MCF 10A (cell line): Measurements from ENCODE around the gene UBAP2L. TPM values are rescaled to one million over a fixed set of nuclear protein-coding genes. Genes with fewer than 3 reads are reported as not detected.
A peak's percentile ranks its signal among the peaks of the same experiment; 100 is the strongest.
"Not testable (repeated sequence)": the region's sequence is repeated elsewhere in the genome, so short reads cannot be mapped to it uniquely, and the experiment has no call there.

Experiments used
- BruUV-seq: library from RNA; stranded (reverse); fragments of 400-500 nt; replicated peaks from 2 replicates; lab custom pipeline; 2021; lab: Mats Ljungman, UMichigan
- CTCF ChIA-PET: fragments of 300-600 bp; sonication (Branson Sonifier 250); formaldehyde crosslinking; extraction: SDS; loops from one replicate; lab custom pipeline; 2021; ENCODE audit warnings: antibody characterized with exemption, inconsistent platforms; lab: Yijun Ruan, JAX
- POLR2A ChIA-PET: fragments of 300-600, 350-650 bp; sonication (Branson Sonifier 250); formaldehyde crosslinking; extraction: SDS; loops from one replicate; lab custom pipeline; 2020; ENCODE audit warnings: antibody characterized with exemption, inconsistent platforms; lab: Yijun Ruan, JAX
- DNase-seq: peaks from one replicate; pipeline ENCODE4 v3.0.0-alpha.2; 2018; ENCODE audit not compliant: unreplicated experiment
- H3K27ac Mint-ChIP-seq: one replicate; pipeline ENCODE4 v1.8.0; 2022; ENCODE audit warnings: mild to moderate bottlenecking, low read depth, mixed read lengths; ENCODE audit not compliant: unreplicated experiment
- H3K27me3 Mint-ChIP-seq: one replicate; pipeline ENCODE4 v1.8.0; 2022; ENCODE audit warnings: mixed read lengths; ENCODE audit not compliant: insufficient read depth, unreplicated experiment
- H3K36me3 Mint-ChIP-seq: one replicate; pipeline ENCODE4 v1.8.0; 2022; ENCODE audit warnings: mild to moderate bottlenecking, moderate library complexity, mixed read lengths; ENCODE audit not compliant: insufficient read depth, unreplicated experiment
- H3K4me1 Mint-ChIP-seq: one replicate; pipeline ENCODE4 v1.8.0; 2022; ENCODE audit warnings: mixed read lengths; ENCODE audit not compliant: insufficient read depth, unreplicated experiment
- H3K4me3 Mint-ChIP-seq: one replicate; pipeline ENCODE4 v1.8.0; 2022; ENCODE audit warnings: mild to moderate bottlenecking, moderate library complexity, mixed read lengths; ENCODE audit not compliant: unreplicated experiment
- H3K9me3 Mint-ChIP-seq: one replicate; pipeline ENCODE4 v1.8.0; 2022; ENCODE audit warnings: mixed read lengths; ENCODE audit not compliant: unreplicated experiment
- CTCF ChIP-seq: fragments of 200-600 bp; IDR thresholded peaks from one replicate; pipeline ENCODE4 v1.8.0; 2022; ENCODE audit warnings: antibody characterized with exemption, mild to moderate bottlenecking; ENCODE audit not compliant: unreplicated experiment
- intact Hi-C: fragments of 100-400 bp; cut with micrococcal nuclease; formaldehyde crosslinking; loops from 2 replicates; pipeline ENCODE4 v1.14.1; 2022
- total RNA-seq: library from RNA; stranded (reverse); gene quantifications from 2 replicates; pipeline ENCODE4 v1.2.3, GENCODE V29; 2022

The UBAP2L gene
- total RNA-seq, 1 experiment from 2014 or later = 223 TPM

DNA sequence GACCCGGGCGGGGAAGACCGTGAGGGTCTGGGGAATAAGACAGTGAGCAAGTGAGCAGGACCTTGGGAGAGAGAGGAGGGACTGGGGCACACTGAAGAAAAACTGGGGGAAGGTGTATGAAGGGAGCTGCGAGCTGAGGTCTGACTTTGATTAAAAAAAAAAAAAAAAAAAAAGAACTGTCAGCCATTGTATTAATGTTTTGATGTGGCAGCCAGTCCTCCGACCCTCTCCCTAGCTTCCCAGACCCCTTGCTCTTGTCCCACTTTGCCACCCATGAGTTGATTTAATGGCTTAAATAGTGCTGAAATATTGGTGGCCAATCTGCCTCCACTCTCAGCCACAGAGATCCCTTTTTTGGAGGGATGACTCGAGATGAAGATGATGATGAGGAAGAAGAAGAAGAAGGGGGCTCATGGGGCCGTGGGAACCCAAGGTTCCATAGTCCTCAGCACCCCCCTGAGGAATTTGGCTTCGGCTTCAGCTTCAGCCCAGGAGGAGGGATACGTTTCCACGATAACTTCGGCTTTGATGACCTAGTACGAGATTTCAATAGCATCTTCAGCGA is 52.3 kb downstream of the UBAP2L start:
- Mint-ChIP-seq H3K9me3 (no peaks in the 10 kb centered on the region), H3K36me3 (peaks cover 69% of the 10 kb centered on the region), H3K4me3 (peak overlapping the region; percentile 91), H3K4me1 (peaks cover 29% of the 10 kb centered on the region), H3K27ac (peak overlapping the region; percentile 96), H3K27me3 (no peaks in the 10 kb centered on the region)
- CTCF ChIA-PET = interaction anchor here (0.6 to 5.0 kb wide), 16 partner anchors 12 to 782 kb away, joined by 3 to 34 read pairs (median 4); no protein-coding TSS in a partner anchor
- POLR2A ChIA-PET = interaction anchor here (0.6 to 3.8 kb wide), 23 partner anchors 9 to 282 kb away, joined by 3 to 21 read pairs (median 5); partner anchors contain the start of genes IL6R and UBAP2L
- intact Hi-C loops = loop anchor here (1.0 to 5.0 kb wide), 9 partner anchors 52 to 476 kb away; partner anchors contain the start of genes ATP8B2, RAB13, RPS27 and SLC39A1
- no peak for DNase-seq
- no peak for TF ChIP-seq CTCF
- BruUV-seq = no TSS peak

DNA sequence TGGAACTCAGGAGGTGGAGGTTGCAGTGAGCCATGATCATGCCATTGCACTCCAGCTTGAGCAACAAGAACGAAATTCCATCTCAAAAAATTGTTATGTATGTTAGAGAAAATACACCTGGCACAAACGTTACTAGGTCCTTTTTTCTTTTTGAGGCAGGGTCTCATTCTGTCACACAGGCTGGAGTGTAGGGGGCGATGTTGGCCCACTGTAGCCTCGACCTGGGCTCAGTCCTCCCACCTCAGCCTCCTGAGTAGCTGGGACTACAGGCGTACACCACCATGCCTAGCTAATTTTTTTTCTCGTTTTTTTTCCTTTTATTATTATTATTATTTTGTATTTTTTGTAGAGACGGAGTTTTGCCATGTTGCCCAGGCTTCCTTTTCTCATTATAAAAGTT is 56.0 kb downstream of the UBAP2L start:
- H3K4me1 Mint-ChIP-seq = peaks cover 19% of the 10 kb centered on the region
- peak; percentile 26 for TF ChIP-seq CTCF
- H3K27ac Mint-ChIP-seq = no peak overlapping the region
- H3K4me3 Mint-ChIP-seq = no peak overlapping the region
- H3K9me3 Mint-ChIP-seq = no peaks in the 10 kb centered on the region
- peaks cover 34% of the 10 kb centered on the region for H3K36me3 Mint-ChIP-seq
- ChIA-PET CTCF (interaction anchor here (0.6 to 2.0 kb wide), 7 partner anchors 22 to 550 kb away, joined by 3 to 13 read pairs (median 3); no protein-coding TSS in a partner anchor), POLR2A (interaction anchor here (0.7 to 1.3 kb wide), 6 partner anchors 14 to 129 kb away, joined by 3 read pairs; no protein-coding TSS in a partner anchor)
- DNase-seq = no peak
- intact Hi-C loops = no loop called here
- BruUV-seq = no TSS peak
- no peaks in the 10 kb centered on the region for H3K27me3 Mint-ChIP-seq

DNA sequence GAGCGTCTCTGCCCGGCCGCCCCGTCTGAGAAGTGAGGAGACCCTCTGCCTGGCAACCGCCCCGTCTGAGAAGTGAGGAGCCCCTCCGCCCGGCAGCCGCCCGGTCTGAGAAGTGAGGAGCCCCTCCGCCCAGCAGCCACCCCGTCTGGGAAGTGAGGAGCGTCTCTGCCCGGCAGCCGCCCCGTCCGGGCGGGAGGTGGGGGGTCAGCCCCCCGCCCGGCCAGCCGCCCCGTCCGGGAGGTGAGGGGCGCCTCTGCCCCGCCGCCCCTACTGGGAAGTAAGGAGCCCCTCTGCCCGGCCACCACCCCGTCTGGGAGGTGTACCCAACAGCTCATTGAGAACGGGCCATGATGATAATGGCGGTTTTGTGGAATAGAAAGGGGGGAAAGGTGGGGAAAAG is 66.8 kb downstream of the UBAP2L start:
- H3K36me3 Mint-ChIP-seq, BruUV-seq, intact Hi-C loops, POLR2A ChIA-PET, DNase-seq, H3K9me3 Mint-ChIP-seq, H3K27ac Mint-ChIP-seq, H3K4me3 Mint-ChIP-seq, H3K4me1 Mint-ChIP-seq: not testable (repeated sequence)
- peaks cover 34% of the 10 kb centered on the region for H3K27me3 Mint-ChIP-seq
- CTCF ChIA-PET = interaction anchor here (1.0 kb wide), 1 partner anchor 137 kb away, joined by 3 read pairs; no protein-coding TSS in a partner anchor

- H3K36me3 Mint-ChIP-seq = no peaks in the 10 kb centered on the region
- no peak overlapping the region for H3K4me3 Mint-ChIP-seq
- peaks cover 34% of the 10 kb centered on the region for H3K27me3 Mint-ChIP-seq
- H3K27ac Mint-ChIP-seq = no peak overlapping the region
- peaks cover 7% of the 10 kb centered on the region for H3K9me3 Mint-ChIP-seq
- POLR2A ChIA-PET = interaction anchor here (0.7 to 1.3 kb wide), 2 partner anchors 10 to 90 kb away, joined by 3 to 4 read pairs; no protein-coding TSS in a partner anchor
- no peak for DNase-seq
- CTCF ChIA-PET = interaction anchor here (0.6 to 1.7 kb wide), 4 partner anchors 46 to 212 kb away, joined by 3 to 5 read pairs (median 3); no protein-coding TSS in a partner anchor
- intact Hi-C loops = no loop called here
- no peak for TF ChIP-seq CTCF
- peaks cover 5% of the 10 kb centered on the region for H3K4me1 Mint-ChIP-seq
- no TSS peak for BruUV-seq
These were observed 67.9 kb downstream of the UBAP2L start for GRCh38 chr1:154288661-154289060.
